SK-N-DZ (cell line): Measurements from ENCODE around the gene HSPG2.

Experiments used
- DNase-seq: peaks from one replicate; pipeline ENCODE4 v3.0.0-alpha.2; 2015; ENCODE audit warnings: low spot score

Gene HSPG2

DNA sequence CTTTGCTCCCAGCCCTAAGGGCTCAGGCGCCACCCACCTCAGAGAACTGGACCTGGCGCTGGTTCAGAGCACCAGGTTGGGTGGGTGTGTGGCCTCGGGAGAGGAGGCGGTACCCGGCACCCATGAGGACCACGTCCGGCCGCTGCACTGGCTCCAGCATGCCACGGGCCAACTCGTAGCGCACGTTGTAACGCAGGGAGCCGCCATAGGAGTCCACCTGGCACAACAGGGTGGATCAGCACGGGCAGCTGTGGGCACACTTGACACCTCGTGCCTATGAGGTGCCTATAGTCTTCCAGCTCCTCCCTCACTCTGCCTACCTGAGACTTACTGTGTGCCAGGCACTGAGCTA, 56.5 kb downstream of the HSPG2 start:
- no peak for DNase-seq

DNA sequence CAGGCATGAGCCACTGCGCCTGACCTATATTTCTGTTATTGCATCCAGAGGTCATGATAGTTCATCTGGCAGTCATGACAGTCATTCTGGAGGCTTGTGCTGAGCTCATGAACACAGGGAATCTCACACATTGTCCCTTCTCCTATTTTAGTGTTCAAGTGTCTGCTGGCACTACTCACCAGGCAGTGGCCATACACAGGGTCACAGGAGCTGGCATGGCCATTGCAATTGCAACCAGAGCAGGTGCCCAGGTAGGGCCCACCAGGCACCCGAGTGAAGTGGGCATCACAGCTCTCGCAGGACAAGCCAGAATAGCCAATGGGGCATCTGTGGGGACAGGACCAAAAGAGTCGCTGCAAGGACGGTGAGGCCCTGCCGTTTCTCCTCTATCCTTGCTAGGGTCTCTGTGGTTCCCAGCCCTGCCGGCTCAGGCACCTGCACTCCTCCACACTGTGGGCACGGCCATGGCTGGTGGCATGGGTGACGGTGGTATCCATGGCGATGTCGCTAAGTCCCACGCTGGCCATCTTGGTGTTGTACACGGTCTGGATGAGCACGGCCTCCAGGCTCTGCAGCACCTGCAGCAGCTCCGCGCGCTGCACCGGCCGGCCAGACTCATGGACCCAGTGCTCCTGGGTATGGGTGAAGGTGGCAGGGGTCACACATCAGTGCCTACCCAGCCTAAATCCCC, 57.0 kb downstream of the HSPG2 start:
- DNase-seq: no peak

DNA sequence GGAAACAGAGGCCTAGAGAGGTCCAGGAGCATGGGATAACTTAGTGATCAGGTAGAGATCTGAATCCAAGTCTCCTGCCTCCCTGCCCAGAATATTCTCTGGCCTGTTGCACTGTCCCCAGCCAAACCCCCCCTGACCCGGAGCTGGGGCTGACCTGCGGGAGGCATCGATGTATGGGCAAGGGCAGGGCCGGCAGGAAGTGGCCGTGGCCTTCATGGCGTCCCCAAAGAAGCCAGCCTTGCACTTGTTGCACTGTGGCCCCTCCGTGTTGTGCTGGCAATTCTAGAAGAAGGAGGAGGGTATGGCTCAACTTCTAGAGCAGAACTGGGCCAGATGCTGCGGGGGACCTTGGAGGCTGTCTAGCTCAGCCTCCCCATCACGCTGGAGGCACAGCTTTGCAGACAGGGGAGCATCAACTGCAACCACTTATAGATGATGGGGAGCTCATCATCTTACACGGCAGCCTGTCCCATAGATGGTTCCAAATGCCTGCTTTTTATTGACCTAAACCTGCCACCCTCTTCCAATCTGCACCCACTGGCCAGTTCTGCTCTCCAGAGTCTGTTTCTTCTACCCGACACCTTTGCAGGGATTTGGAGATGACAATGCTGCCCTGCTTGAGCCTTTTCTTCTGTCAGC, 58.2 kb downstream of the HSPG2 start:
- DNase-seq: no peak

DNA sequence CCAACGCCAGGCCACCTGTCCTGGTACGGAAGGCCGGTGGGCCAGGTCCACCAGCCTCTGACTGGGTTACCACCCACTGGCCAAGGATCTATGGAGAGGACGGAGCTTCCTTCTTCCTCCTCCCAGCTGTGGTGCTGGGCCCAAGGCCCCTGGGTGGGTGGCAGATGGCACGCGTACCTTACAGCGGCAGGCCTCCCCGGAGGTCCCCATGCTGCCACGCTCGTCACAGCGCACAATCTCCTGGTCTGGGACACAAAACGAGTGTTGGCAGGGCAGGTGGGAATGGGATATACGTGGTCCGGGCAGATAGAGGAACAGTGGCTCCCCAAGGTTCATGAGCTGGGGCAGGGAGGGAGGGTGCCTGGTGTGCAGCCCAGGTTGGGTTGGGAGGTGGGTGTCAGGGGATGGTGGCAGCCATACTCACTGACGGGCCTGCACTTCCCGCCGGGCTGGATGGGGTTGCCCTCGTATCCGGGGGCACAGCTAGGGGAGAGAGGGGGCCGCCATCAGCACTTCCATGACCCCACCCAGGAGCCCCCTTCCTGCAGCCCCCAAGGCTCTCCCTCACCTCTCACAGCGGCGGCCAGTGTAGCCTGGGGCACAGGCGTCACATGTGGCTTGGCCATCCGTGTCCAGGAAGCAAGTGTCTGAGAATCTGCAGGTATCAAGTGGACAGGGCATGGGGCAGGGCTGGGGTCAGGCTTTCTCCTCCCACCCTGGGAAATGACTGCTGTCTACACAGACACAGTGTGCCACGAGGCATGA, 58.9 kb downstream of the HSPG2 start:
- DNase-seq: no peak

DNA sequence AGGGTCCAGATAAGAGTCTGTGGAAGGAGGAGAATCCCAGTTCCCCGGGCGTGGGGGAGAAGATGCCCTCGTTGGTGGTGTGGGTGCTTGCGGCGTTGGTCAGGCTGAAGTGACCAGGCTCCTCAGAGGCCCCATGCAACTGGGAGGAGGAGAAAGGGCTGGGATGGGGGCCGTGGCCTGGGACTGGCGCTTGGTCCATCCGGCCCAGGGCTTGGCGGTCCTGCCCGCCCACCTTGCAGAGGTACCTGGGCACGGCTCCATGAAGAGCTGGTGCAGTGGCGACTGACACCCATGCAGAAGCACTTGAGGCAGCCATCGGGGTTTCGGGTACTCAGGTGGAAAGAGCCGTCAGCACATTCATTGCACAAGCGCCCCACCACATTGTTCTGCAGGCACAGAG, 60.8 kb downstream of the HSPG2 start:
- DNase-seq: no peak

DNA sequence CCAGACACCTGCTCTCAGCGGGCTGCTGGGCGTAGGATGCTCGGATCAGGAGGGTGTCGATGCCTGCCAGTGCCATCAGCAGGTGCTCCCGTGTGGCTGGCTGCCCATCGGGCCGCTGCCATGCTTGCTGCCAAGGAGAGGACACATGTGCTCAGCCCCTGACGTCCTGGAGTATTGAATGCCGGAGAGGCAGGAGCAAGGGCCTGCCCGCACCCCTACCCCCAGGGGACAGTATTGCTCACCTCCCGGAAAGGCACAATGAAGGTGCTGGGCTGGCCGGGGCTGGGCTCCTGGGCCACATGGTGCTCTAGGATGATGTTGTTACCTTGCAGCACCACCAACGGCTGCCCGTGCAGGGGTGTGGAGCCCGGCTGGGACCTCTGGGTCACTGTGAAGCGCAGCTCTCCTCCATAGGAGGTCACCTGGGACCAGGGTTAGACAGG, 61.5 kb downstream of the HSPG2 start:
- no peak for DNase-seq

DNA sequence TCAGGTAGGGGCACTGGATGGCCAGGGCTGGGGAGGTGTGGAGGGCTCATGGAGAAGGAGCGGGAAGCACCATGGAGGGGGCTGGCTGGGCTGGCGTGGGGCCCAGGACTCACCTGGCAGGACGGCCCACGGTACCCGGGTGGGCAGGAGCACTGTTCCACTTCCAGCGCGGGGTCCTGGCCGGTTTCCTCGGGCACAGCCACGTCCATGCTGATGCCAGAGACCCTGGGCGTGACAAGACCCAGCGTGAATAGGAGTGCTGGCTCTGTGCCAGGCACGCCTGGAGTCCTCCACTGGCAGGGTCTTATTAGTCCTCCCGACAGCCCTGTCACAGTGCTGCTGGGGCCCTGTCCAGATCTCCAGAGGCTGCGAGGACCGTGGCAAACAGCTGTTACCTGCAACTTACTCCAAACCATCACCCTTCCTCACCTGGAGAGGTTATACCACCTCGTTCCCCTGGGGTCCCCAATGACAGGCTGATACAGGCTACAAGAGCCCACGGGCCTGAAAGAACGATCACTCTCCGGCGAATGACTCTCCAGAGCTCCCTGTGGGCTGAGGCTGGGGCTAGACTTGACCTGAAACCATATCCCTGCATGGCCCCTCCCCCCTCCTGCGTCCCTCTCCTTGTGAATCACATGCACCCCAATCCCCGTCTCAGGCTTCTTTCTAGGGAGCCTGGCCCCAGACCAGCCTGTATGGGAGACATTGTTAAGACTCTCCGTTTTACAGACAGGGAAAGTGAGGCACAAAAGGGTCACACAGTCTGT, 62.1 kb downstream of the HSPG2 start:
- no peak for DNase-seq

DNA sequence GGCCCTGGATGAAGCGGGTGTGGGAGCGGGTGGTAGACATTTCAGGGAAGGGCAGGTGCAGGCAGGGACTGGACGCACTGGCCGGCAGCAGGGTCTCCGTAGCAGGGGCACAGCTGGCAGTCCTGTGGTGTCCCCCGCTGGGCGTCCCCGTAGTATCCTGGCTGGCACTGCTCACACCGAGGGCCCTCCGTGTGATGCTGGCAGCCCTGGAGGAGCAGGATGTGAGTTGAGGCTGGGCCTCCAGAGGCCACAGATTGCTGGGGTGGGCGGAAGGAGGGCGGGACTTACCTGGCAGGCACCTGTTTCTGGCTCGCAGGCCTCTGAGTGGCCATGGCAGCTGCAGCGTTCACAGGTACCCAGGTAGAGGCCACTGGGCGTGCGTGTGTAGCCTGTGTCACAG, 62.8 kb downstream of the HSPG2 start:
- no peak for DNase-seq

DNA sequence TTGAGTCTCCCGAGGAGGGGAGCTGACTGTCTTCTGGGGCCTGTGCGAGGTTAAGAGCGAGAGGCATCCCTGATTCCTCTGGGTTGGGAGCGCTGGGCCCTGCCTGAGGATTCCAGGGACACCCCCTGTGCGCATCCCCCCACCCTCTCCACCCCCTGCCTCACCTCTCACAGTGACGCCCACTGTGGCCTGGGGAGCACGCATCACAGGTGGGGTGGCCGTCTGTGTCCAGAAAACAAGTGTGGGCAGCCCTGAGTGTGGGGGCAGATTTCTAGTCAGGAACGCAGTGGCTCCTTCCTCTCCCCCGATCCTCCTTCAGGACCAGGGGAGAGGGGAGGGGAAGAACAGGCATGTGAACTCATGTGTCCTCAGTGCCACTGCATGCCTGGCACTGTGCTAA, 63.3 kb downstream of the HSPG2 start:
- DNase-seq: no peak

DNA sequence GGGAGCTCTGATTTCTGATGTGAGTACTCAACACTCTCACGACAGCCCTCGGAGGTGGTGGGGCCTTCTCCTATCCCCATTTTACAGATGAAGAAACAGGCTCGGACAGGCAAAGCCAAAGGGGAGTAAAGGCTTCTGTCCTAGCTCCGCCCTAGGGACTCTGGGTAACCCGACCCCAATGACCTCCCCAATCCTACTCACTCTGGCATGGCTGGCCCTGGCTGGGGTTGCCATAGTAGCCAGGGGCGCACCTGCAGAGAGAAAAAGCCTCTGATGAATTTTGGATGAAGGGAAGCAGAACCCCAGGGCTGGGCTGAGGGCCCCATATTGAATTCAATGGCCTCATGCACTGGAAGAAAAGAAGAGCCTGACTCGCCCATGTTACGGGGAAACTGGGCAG, 63.9 kb downstream of the HSPG2 start:
- DNase-seq: no peak

DNA sequence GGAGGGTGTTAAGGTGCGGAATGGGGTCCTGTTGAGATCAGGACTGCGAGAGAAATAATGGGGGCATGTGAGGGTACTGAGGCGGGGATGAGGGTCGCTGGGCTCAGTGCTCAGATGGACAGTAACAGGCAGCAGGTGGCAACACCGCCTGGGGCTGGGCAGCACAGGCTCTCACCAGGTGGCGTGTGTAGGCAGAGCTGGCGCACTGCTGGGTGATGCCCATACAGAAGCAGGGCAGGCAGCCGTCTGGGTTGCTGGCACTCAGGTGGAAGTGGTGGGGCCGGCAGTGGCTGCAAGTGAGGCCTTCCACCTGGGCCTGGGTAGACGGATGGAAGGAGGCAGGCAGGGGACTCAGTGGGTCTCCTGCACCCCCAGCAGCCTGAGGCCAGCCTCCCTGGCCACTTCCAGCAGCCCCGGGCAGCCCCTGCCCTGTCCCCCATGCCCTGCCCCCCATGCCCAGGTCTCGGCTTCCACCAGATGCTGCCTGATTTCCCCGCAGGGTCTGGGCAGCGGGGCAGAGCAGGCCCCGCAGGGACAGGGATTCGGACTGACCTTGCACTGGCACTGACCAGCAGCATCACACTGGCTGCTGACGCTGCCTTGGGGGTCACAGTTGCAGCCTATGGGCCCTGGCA, 64.5 kb downstream of the HSPG2 start:
- no peak for DNase-seq

DNA sequence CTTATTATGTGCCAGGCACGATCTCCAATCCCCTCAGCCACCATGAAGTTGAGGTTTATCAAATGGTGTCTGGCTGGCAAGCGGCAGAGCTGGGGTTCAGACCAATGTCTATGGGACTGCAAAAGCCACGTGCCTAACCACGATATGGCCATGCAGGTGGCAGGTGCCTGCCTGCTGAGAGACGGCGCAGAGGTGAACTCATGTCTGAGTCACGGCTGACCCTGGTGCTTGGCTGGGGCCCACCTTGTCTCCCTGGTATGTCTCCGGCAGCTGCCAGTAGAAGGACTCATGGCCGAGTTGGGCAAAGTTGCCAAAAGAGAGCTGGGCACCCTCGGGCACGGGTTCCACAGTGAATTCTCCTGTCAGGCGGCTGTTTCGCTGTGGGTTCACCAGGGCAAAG, 65.2 kb downstream of the HSPG2 start:
- no peak for DNase-seq

DNA sequence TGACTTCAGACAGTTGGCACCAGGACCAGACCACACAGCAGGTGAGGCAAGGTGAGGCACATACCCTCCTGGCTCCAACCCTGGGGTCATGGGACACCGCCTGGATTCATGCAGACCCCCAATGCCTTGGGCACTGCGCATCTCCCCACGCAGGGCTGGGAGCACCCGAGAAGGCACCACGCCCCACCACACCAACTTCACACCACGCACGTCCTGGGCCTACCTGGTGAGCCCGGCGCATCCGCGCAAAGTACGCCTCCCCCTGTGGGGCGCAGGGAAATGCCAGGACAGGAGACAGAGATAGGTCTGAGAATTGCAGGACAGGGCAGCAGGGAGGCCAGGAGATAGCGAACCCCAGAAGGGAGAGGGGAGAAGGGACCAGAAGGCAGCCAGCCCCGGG, 66.5 kb downstream of the HSPG2 start:
- no peak for DNase-seq

DNA sequence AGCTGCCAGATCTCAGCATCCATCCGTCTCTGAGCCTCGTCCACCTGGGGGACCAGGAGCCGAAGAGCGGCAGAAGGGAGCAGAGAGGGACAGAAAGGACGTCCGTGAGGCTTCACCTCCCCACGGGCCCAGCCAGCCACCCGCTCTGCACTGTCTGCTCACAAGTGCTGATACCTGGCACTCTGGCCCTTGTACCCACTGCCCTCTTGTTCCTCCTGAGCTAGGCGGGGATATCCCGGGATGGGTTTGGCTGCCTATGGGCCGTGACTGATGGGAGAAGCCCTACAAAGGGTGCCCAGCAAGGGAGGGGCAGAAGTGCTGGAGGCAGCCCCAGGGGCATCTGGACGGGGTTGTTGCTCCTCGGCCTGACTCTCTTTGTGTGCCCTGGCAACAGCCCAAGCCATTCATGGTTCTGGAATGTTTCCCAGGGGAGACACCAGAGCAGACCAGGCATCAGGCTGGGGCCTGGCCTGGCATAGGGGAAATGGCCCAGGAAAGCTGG, 67.4 kb downstream of the HSPG2 start:
- no peak for DNase-seq

DNA sequence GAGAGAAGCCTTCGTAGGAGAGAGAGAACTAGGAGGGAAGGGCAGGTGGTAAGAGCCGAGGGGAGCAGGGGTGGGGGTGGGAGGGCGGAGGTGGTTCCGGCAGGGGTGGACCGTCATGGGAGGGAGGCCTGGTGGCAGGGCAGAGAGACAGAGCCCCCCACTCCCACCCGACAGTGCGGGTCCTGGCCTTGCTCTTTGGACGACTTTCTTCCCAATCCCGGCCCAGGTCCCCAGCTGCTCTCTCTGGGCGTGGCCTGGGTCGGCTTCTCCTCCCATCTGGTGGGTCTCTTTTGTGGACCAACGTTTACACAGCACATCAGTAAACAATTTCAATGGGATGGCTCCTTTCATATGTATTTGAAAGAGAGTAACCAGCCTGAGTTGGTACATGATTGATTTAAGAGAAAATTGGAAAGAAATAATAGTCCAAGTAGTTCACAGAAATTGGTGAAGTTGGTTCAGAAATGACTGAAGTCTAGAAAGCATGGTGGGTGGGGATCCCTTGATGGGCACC, 68.1 kb downstream of the HSPG2 start:
- DNase-seq: no peak

DNA sequence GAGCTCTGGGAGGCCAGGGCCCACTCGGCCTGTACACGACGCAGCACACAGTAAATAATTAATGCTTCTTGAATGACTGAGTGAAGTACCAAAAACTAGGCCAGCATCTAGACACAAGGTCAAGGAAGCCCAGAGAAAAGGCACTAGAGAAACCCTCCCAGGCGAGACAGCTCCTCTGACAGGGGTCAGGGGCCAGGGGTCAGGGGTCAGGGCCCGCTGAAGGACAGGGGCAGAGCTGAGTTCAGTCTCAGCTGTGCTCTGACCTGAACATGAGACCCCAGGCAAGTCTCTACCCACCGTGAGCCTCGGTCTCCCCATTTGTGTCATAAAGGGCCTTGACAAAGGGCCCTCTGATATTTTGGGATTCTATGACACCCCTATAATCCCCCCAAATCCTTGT, 68.6 kb downstream of the HSPG2 start:
- DNase-seq: no peak

DNA sequence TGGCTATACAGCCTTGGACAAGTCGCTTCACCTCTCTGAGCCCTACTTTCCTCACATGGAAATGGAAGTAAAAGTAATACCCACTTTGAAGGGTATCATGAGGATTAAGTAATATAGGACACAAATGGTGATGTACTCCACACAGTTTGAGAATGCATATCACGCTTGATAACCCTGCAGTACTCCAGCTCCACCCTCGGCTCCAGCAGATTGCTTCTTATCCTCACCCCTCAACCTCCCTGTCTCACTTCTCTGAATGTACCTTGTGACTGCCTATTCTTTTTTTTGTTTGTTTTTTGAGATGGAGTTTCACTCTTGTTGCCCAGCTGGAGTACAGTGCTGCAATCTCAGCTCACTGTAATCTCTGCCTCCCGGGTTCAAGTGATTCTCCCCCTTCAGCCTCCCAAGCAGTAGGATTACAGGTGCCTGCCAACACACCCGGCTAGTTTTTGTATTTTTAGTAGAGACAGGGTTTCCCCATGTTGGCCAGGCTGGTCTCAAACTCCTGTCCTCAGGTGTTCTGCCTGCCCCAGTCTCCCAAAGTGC, 69.6 kb downstream of the HSPG2 start:
- no peak for DNase-seq

DNA sequence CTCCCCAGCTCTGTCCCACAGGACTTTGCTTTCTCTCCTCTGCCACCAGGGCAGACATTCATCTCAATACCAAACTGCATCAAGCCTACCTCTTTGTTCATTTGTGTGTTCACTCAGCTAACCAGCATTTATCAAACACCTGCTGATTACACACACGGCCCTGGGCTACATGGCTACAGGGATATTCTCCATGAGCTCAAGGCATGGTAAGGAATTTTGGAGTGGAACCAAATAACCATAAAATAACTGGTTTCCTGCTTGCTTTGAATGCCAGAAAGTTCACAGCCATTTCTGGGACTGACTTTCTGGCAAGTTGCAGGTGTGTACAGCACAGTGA, 70.4 kb downstream of the HSPG2 start:
- no peak for DNase-seq

DNA sequence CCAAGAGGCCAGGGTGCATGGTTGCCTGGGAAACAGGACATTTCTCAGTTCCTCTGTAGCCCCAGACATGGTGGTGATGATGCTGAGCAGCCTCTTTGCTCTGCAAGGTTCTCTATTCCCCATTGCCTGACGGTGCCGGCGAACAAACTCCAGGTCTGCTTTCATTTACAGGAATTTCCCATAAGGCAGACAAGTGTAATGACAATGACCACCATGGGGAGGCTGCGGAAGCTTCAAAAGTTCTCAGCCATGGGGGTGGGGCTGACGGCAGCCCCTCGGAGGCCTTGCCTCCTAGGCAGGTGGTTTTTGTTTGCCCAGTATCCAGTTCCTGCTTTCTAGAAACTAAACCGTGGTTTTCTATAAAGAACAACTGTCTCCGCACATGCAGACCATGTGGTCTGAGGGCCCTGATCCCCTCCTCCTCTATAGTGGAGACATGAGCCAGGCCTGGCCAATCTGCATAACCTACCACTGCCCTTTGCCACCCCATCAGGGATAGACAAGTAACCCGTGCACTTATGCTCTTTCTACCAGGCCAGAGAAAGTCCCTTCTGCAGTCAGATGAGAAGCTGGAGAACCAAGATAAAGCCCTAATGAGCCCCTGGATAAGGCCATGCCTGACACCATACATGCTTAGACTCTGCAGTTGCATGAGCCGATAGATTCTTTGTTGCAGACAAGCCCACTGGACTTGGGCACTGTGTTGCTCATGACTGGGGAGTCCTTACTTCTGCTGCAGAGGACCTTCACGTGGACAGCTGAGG, 71.0 kb downstream of the HSPG2 start:
- peak; percentile 30 for DNase-seq

DNA sequence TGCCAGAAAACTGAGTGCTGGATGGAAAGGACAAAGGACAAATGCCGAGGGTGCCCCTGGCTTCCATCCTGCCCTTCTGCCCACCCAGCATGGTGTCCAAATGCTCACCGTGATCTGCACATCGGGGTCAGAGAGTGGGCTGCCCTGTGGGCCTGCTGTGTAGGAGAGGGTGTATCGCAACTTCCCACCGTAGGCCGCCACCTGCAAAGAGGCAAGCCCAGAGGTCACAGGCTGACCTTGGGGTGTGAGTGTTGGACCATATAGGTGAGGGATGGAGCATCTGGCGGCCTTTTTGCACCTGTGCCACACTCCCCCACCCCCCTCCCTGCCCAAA, 71.5 kb downstream of the HSPG2 start:
- DNase-seq: no peak

DNA sequence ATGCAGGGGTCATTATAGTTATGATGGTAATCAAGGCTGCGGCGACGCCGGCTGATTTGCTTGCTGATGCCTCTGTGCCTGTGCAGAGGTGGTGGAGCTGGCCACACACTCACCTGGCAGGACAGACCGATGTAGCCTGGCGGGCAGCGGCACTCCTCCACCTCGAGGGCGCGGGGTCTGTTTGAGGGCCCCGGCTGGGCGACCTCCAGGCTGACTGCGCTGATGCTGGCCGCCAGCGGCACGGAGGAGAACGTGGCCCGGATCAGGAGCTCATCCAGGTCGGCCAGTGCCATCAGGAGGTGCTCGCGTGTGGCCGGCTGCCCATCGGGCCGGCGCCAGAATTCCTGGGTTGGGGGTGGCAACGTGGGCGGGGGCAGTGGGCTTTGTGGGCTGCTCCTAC, 72.4 kb downstream of the HSPG2 start:
- DNase-seq: no peak
